Mesodermal cell (in vitro differentiated cells): ENCODE results near the gene GOT2.
"Not testable (repeated sequence)": the region's sequence is repeated elsewhere in the genome, so short reads cannot be mapped to it uniquely, and the experiment has no call there.

Source experiments
- H3K27ac ChIP-seq: 2 replicates; pipeline ENCODE4 v1.7.0; 2013; ENCODE audit warnings: mild to moderate bottlenecking, low read depth, low read length, moderate library complexity; ENCODE audit not compliant: severe bottlenecking
- H3K36me3 ChIP-seq: 2 replicates; pipeline ENCODE4 v1.7.1; 2013; ENCODE audit warnings: mild to moderate bottlenecking, low read length, moderate library complexity; ENCODE audit not compliant: control insufficient read depth, insufficient read depth
- H3K4me1 ChIP-seq: one replicate; pipeline ENCODE4 v1.7.1; 2013; ENCODE audit warnings: mild to moderate bottlenecking, low read length; ENCODE audit not compliant: insufficient read depth, control insufficient read depth, poor library complexity, severe bottlenecking
- H3K4me3 ChIP-seq: 2 replicates; pipeline ENCODE4 v1.7.0; 2013; ENCODE audit warnings: low read length, control low read depth, mild to moderate bottlenecking; ENCODE audit not compliant: insufficient read depth, poor library complexity, severe bottlenecking; ENCODE audit errors: extremely low read depth
- H3K9me3 ChIP-seq: 2 replicates; pipeline ENCODE4 v1.7.1; 2013; ENCODE audit warnings: mild to moderate bottlenecking, low read length, moderate library complexity; ENCODE audit not compliant: control insufficient read depth
- WGBS, 2 experiments: methylation state at CpG; one replicate each; pipeline ENCODE4 v1.1.5; 2013; ENCODE audit warnings: missing lambda C conversion rate in 2 of 2; ENCODE audit not compliant: insufficient coverage in 2 of 2; 5-methylcytosine and 5-hydroxymethylcytosine counted together

The GOT2 gene

GRCh38 chr16:58679763-58680162 lies 54.4 kb downstream of the GOT2 start:
- Histone ChIP-seq H3K4me1 (peaks cover 6% of the 10 kb centered on the region), H3K27ac (no peak overlapping the region), H3K4me3 (no peak overlapping the region), H3K36me3 (peaks cover 48% of the 10 kb centered on the region), H3K9me3 (no peaks in the 10 kb centered on the region)
- WGBS, 2 experiments: 94 to 97% methylated on average over 16 of the region's 16 CpGs

DNA sequence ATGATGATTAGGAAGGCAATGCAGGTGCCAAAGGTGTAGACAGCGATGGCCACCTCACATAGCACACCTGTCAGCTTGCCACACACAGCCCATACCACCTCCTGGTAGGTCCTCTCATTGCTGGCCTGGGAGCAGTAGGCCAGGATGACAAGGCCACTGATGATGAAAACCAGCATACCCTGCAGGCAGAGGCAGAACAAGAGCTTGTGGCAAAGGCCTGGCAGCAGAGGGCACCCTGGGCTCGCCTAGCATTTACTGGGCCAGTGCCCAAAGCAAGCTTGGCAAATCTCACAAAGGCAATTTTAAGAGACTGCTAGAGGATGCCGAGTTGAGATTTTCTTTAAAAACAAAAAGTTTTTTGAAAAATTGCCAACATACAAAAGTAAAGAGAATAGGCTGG lies 55.4 kb downstream of the GOT2 start:
- Histone ChIP-seq H3K27ac (no peak overlapping the region), H3K36me3 (peaks cover 51% of the 10 kb centered on the region), H3K4me1 (peaks cover 4% of the 10 kb centered on the region), H3K9me3 (no peaks in the 10 kb centered on the region), H3K4me3 (no peak overlapping the region)
- WGBS, 2 experiments: 93 to 94% methylated on average over 1 to 3 of the region's 3 CpGs

DNA sequence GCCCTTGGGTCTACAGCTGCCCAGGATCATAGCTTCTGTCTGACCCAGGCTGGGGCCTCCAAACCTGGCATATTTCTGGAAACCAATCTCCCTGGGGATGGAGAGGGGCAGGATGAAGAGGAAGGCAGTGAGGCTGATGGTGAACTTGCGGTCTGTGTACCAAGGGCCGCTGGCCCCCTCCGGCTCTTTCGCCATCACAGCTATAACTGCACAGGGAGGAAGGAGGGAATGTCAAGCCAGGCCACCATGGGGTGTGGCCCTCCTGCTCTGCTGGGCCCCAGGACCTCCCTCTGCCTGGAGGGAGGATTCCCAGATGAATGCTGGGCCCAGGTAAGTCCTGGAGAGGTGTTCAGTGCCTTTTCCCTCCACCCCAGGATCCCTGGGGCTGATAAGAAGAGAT lies 55.8 kb downstream of the GOT2 start:
- H3K4me3 ChIP-seq: no peak overlapping the region
- H3K9me3 ChIP-seq: no peaks in the 10 kb centered on the region
- no peak overlapping the region for H3K27ac ChIP-seq
- no peaks in the 10 kb centered on the region for H3K4me1 ChIP-seq
- WGBS, 2 experiments: 100% methylated on average over 2 to 4 of the region's 4 CpGs
- peaks cover 56% of the 10 kb centered on the region for H3K36me3 ChIP-seq

- H3K27ac ChIP-seq: no peak overlapping the region
- H3K9me3 ChIP-seq: no peaks in the 10 kb centered on the region
- H3K4me3 ChIP-seq: no peak overlapping the region
- H3K36me3 ChIP-seq: peaks cover 56% of the 10 kb centered on the region
- H3K4me1 ChIP-seq: no peaks in the 10 kb centered on the region
- 94 to 97% methylated on average over 16 to 18 of the region's 18 CpGs for WGBS, 2 experiments
These were observed 63.1 kb downstream of the GOT2 start for GRCh38 chr16:58670946-58671583.

- Histone ChIP-seq H3K4me1 (no peaks in the 10 kb centered on the region), H3K9me3 (no peaks in the 10 kb centered on the region), H3K36me3 (peaks cover 48% of the 10 kb centered on the region), H3K4me3 (no peak overlapping the region), H3K27ac (no peak overlapping the region)
These were observed 63.9 kb downstream of the GOT2 start for GRCh38 chr16:58670177-58670576.

GRCh38 chr16:58665200-58665599 lies 68.9 kb downstream of the GOT2 start:
- Histone ChIP-seq H3K9me3 (no peaks in the 10 kb centered on the region), H3K27ac (no peak overlapping the region), H3K4me1 (no peaks in the 10 kb centered on the region), H3K36me3 (peaks cover 22% of the 10 kb centered on the region), H3K4me3 (no peak overlapping the region)
- WGBS, 2 experiments: 91 to 94% methylated on average over 6 to 8 of the region's 8 CpGs

DNA sequence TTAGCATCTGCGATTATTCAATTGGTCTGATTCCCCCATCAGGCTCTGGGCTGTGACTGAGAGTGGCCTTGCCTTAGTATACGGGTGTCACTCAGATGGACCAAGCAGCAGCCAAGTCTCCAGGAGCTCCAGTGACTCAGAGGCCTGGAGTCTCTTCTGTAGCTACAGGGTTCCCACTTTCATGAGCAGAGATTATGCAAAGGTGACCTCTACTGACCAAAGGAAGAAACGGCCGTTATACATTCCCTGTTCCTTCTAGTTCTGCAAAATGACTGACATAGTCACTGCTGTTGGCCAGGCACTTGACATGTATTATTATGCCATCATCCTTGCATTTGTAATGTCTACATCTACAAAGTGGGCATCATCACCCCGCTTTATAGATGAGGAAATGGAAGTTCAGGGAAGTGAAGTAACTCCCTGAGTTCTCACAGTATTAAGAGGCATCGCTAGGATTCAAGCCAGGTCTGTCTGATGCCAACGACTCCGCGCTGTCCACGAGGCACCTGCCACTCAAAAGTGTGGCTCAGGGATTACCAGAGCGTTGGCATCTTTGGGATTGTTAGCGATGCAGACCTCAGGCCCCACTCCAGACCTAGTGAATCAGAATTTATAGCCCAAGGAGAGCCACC lies 72.8 kb downstream of the GOT2 start:
- WGBS, 2 experiments: 50 to 52% methylated on average over 11 to 12 of the region's 12 CpGs
- no peak overlapping the region for H3K4me3 ChIP-seq
- H3K27ac ChIP-seq: no peak overlapping the region
- H3K4me1 ChIP-seq: no peaks in the 10 kb centered on the region
- peaks cover 1% of the 10 kb centered on the region for H3K36me3 ChIP-seq
- no peaks in the 10 kb centered on the region for H3K9me3 ChIP-seq

DNA sequence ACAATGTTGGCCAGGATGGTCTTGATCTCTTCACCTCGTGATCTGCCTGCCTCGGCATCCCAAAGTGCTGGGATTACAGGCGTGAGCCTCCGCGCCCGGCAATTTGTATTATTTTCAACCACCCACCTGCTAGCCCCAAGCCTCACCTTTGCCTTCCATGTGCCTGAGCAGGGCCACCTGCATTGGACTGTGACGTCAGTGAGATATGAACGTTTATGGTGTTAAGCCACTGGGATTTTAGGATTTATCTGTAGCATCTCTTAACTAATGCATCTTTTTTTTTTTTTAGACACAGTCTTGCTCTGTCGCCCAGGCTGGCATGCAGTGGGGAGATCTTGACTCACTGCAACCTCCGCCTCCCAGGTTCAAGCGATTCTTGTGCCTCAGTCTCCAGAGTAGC lies 74.2 kb downstream of the GOT2 start:
- H3K9me3 ChIP-seq, H3K36me3 ChIP-seq, H3K27ac ChIP-seq, H3K4me1 ChIP-seq, H3K4me3 ChIP-seq: not testable (repeated sequence)
- 88 to 97% methylated on average over 3 of the region's 11 CpGs for WGBS, 2 experiments

DNA sequence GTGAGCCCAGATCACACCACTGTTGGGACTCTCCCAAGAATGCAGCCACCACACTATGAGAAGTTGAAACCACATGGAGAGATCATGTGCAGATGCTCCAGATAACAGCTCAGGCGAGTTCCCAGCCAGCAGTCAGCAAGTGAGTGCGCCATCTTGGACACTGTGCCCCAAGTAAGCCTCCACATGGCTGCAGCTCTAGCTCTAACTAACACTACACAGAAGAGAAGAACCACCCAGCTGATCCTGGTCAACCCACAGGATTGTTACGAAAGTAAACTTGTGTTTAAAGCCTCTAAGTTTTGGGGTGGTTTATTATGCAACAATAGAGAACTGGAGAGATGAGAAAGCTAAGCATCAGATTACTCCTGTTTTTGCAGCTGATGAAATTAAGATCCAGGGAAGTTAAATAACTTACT lies 75.3 kb downstream of the GOT2 start:
- no peaks in the 10 kb centered on the region for H3K36me3 ChIP-seq
- WGBS, 2 experiments: 83% methylated on average over 3 of the region's 3 CpGs; no CpG with 5 or more reads in 1 of the 2 experiments

More for the DNA sequence above, 75.3 kb downstream of the GOT2 start:
- H3K4me1 ChIP-seq: no peaks in the 10 kb centered on the region
- H3K4me3 ChIP-seq: no peak overlapping the region
- no peak overlapping the region for H3K27ac ChIP-seq
- no peaks in the 10 kb centered on the region for H3K9me3 ChIP-seq
